Endothelial cell of umbilical vein (primary cell): Measurements from ENCODE around the gene AGMO. TPM values are rescaled to one million over a fixed set of nuclear protein-coding genes. Genes with fewer than 3 reads are reported as not detected.

ENCODE experiments used
- BruUV-seq: library from RNA; stranded (reverse); fragments of 400-500 nt; replicated peaks from 2 replicates; lab custom pipeline; 2021; lab: Mats Ljungman, UMichigan
- CTCF ChIA-PET: fragments of 300-600, 350-600 bp; sonication (Branson Sonifier 250); formaldehyde crosslinking; loops from one replicate; lab custom pipeline; 2021; ENCODE audit warnings: antibody characterized with exemption, inconsistent platforms; lab: Charles Lee
- POLR2A ChIA-PET: fragments of 300-600, 350-600 bp; sonication (Branson Sonifier 250); formaldehyde crosslinking; loops from one replicate; lab custom pipeline; 2021; ENCODE audit warnings: antibody characterized with exemption, inconsistent platforms; lab: Charles Lee
- DNase-seq: peaks from one replicate; pipeline ENCODE4 v3.0.0-alpha.2; 2011; ENCODE audit warnings: low read depth, low spot score
- FAIRE-seq: peaks from 2 replicates; lab custom pipeline; 2011; peaks lifted over from hg19 to GRCh38; lab: Jason Lieb, UNC
- H2AFZ ChIP-seq: 2 replicates; pipeline ENCODE4 v1.6.0; 2012; ENCODE audit warnings: low read depth, low read length, control low read depth, inconsistent platforms
- H3K27ac ChIP-seq: 2 replicates; pipeline ENCODE4 v1.5.1; 2011; ENCODE audit warnings: low read depth, mild to moderate bottlenecking, control low read depth, low read length, moderate library complexity; ENCODE audit not compliant: insufficient read depth
- H3K27me3 ChIP-seq, 2 experiments: 2 replicates each; pipeline versions ENCODE4 v1.6.0 to v1.6.1; 2011; ENCODE audit warnings: low read length in 2 of 2, mixed read lengths in 1 of 2; ENCODE audit not compliant: control insufficient read depth in 2 of 2, insufficient read depth in 2 of 2
- H3K36me3 ChIP-seq, 2 experiments: 2 replicates in 1 of 2; 3 replicates in 1 of 2; pipeline ENCODE4 v1.5.1; 2011; ENCODE audit warnings: low read length in 2 of 2, mild to moderate bottlenecking in 1 of 2, moderate library complexity in 1 of 2; ENCODE audit not compliant: control insufficient read depth in 2 of 2, insufficient read depth in 2 of 2; ENCODE audit errors: extremely low read depth in 1 of 2
- H3K4me1 ChIP-seq: 3 replicates; pipeline ENCODE4 v1.5.1; 2011; ENCODE audit warnings: mild to moderate bottlenecking, low read length; ENCODE audit not compliant: control insufficient read depth, insufficient read depth; ENCODE audit errors: extremely low read depth
- H3K4me2 ChIP-seq: 2 replicates; pipeline ENCODE4 v1.6.1; 2011; ENCODE audit warnings: low read length, control low read depth, mixed read lengths; ENCODE audit not compliant: insufficient read depth
- H3K4me3 ChIP-seq, 3 experiments: fragments of 200-600 bp in 1 of 3; sonication (generic), shearing (Covaris generic) in 1 of 3; replicated peaks in 1 of 3; 2 replicates each; pipeline ENCODE4 v1.5.1; 2011 to 2016; ENCODE audit warnings: control low read depth in 3 of 3, low read length in 3 of 3, mild to moderate bottlenecking in 2 of 3, inconsistent platforms in 1 of 3, low read depth in 1 of 3, moderate library complexity in 1 of 3; ENCODE audit not compliant: insufficient read depth in 1 of 3
- H3K79me2 ChIP-seq: 2 replicates; pipeline ENCODE4 v1.6.0; 2012; ENCODE audit warnings: low read length, inconsistent platforms; ENCODE audit not compliant: control insufficient read depth, insufficient read depth
- H3K9ac ChIP-seq: replicated peaks from 2 replicates; pipeline ENCODE3; 2011; ENCODE audit warnings: low read length, control low read depth; ENCODE audit not compliant: insufficient read depth; ENCODE audit errors: extremely low read depth
- H3K9me1 ChIP-seq: replicated peaks from 3 replicates; pipeline ENCODE4 v1.6.0; 2011; ENCODE audit warnings: mild to moderate bottlenecking, low read length; ENCODE audit not compliant: control insufficient read depth, insufficient read depth; ENCODE audit errors: extremely low read depth
- H3K9me3 ChIP-seq: replicated peaks from 2 replicates; pipeline ENCODE4 v1.5.1; 2012; ENCODE audit warnings: low read length, inconsistent platforms; ENCODE audit not compliant: control insufficient read depth, insufficient read depth
- H4K20me1 ChIP-seq: replicated peaks from 2 replicates; pipeline ENCODE3; 2011; ENCODE audit warnings: mild to moderate bottlenecking, low read length; ENCODE audit not compliant: control insufficient read depth, insufficient read depth; ENCODE audit errors: extremely low read depth
- EZH2 ChIP-seq: IDR thresholded peaks from 2 replicates; pipeline ENCODE4 v1.6.1; 2012; ENCODE audit warnings: borderline replicate concordance, low read depth, mild to moderate bottlenecking, moderate library complexity, low read length, inconsistent platforms; ENCODE audit not compliant: severe bottlenecking
- FOS ChIP-seq: IDR thresholded peaks from 2 replicates; pipeline ENCODE4 v1.6.1; 2011; ENCODE audit warnings: mild to moderate bottlenecking, low read length, moderate library complexity, borderline replicate concordance; ENCODE audit not compliant: insufficient read depth
- GATA2 ChIP-seq: IDR thresholded peaks from 2 replicates; pipeline ENCODE4 v1.7.0; 2011; ENCODE audit warnings: low read depth, mild to moderate bottlenecking, moderate library complexity, mixed read lengths, low read length; ENCODE audit not compliant: insufficient read length, insufficient read depth
- JUN ChIP-seq: IDR thresholded peaks from 2 replicates; pipeline ENCODE4 v1.6.1; 2011; ENCODE audit warnings: borderline replicate concordance, low read depth; ENCODE audit not compliant: insufficient read length, insufficient read depth
- MYC ChIP-seq: IDR thresholded peaks from one replicate; pipeline ENCODE4 v1.6.1; 2011; ENCODE audit warnings: mild to moderate bottlenecking, low read depth, low read length
- POLR2A ChIP-seq: IDR thresholded peaks from 2 replicates; pipeline ENCODE4 v1.6.1; 2012; ENCODE audit warnings: low read depth, mild to moderate bottlenecking, control low read depth, low read length
- POLR2AphosphoS5 ChIP-seq: IDR thresholded peaks from 2 replicates; pipeline ENCODE4 v1.6.1; 2012; ENCODE audit warnings: low read depth, mild to moderate bottlenecking, control low read depth, low read length, moderate library complexity; ENCODE audit not compliant: insufficient read depth
- dilution Hi-C: fragments of 300-500 bp; cut with MboI; formaldehyde crosslinking; loops from one replicate; pipeline ENCODE4 v1.15.0; 2019; ENCODE audit warnings: low sequenced_read_pairs; ENCODE audit not compliant: extremely low pct_ligation_motif_present
- intact Hi-C: fragments of 100-400 bp; cut with micrococcal nuclease; formaldehyde crosslinking; loops from one replicate; pipeline ENCODE4 v1.10.0; 2022
- polyA plus RNA-seq, 4 experiments: library from polyadenylated mRNA; depleted of rRNA in 3 of 4; stranded (reverse) in 3 of 4; unstranded in 1 of 4; fragments of >200 nt; gene quantifications; 2 replicates each; pipeline versions ENCODE4 v1.2.1 to v1.2.3, GENCODE V29; 2011 to 2012; ENCODE audit warnings: missing spikeins in 1 of 4
- total RNA-seq: library from RNA; stranded (reverse); gene quantifications from 2 replicates; pipeline ENCODE4 v1.2.3, GENCODE V29; 2021
- TF ChIP-seq, protein P1 (sequence below): IDR thresholded peaks from 2 replicates; pipeline ENCODE4 v1.6.1; 2011; ENCODE audit not compliant: insufficient read depth, insufficient read length
- TF ChIP-seq, protein P2 (sequence below), 2 donors: IDR thresholded peaks; 1 replicate in 1 of 2; 2 replicates in 1 of 2; pipeline ENCODE4 v1.5.1; 2011; ENCODE audit warnings: low read length in 2 of 2, mild to moderate bottlenecking in 2 of 2, moderate library complexity in 2 of 2, control low read depth in 1 of 2, inconsistent platforms in 1 of 2, low read depth in 1 of 2; ENCODE audit not compliant: insufficient read depth in 1 of 2; ENCODE audit errors: extremely low read depth in 1 of 2

AGMO gene
- total and polyA plus RNA-seq, 2 donors (not counting 3 experiments of a cell fraction or from before 2014, with no cell fraction given), result 0.23 to 0.40 TPM

DNA sequence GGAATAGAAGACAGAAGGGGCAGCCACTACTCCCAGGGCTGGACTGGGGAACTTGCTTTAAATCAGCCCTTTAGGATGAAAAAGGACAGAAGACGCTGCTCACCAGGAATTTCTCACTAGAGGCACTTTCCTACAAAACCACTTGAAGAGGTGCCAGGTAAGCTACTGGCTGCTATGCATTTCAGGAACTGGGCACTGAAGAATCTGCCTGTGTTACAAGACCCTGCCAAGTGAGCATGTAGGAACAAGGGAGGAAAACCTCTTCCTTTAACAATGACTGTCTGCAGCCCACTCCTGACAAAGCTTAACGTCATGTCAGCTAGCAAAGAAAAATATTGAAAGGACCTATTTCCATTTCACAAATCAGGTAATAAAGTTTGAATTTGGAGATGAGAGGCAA lies 5.8 kb upstream of the AGMO start:
- Histone ChIP-seq H3K27me3 (no peaks in the 10 kb centered on the region), H3K9me3 (no peaks in the 10 kb centered on the region), H2AFZ (no peak overlapping the region), H4K20me1 (no peaks in the 10 kb centered on the region), H3K36me3 (no peaks in the 10 kb centered on the region), H3K4me2 (no peak overlapping the region), H3K9ac (no peak overlapping the region), H3K9me1 (no peaks in the 10 kb centered on the region), H3K27ac (no peak overlapping the region), H3K79me2 (no peaks in the 10 kb centered on the region), H3K4me3 (no peak overlapping the region), H3K4me1 (peaks cover 9% of the 10 kb centered on the region)
- CTCF ChIA-PET, result interaction anchor here (0.9 kb wide), 1 partner anchor 154 kb away, joined by 3 read pairs; no protein-coding TSS in a partner anchor
- BruUV-seq, result no TSS peak
- POLR2A ChIA-PET, result no interaction called here
- no peak for TF ChIP-seq FOS
- TF ChIP-seq EZH2, result no peak
- TF ChIP-seq, protein P1, sequence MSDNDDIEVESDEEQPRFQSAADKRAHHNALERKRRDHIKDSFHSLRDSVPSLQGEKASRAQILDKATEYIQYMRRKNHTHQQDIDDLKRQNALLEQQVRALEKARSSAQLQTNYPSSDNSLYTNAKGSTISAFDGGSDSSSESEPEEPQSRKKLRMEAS, result no peak
- TF ChIP-seq POLR2AphosphoS5, result no peak
- TF ChIP-seq GATA2, result no peak
- no peak for TF ChIP-seq JUN
- TF ChIP-seq, protein P2, sequence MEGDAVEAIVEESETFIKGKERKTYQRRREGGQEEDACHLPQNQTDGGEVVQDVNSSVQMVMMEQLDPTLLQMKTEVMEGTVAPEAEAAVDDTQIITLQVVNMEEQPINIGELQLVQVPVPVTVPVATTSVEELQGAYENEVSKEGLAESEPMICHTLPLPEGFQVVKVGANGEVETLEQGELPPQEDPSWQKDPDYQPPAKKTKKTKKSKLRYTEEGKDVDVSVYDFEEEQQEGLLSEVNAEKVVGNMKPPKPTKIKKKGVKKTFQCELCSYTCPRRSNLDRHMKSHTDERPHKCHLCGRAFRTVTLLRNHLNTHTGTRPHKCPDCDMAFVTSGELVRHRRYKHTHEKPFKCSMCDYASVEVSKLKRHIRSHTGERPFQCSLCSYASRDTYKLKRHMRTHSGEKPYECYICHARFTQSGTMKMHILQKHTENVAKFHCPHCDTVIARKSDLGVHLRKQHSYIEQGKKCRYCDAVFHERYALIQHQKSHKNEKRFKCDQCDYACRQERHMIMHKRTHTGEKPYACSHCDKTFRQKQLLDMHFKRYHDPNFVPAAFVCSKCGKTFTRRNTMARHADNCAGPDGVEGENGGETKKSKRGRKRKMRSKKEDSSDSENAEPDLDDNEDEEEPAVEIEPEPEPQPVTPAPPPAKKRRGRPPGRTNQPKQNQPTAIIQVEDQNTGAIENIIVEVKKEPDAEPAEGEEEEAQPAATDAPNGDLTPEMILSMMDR (IDR thresholded peaks at IDR 0.05; ENCODE audit: extremely low read depth in 1 of 2, insufficient read depth in 1 of 2, low read depth in 1 of 2, low read length in 2 of 2), result no peak
- TF ChIP-seq POLR2A, result no peak
- no peak for TF ChIP-seq MYC
- dilution Hi-C loops, result loop anchor here (25.0 kb wide), 1 partner anchor 145 kb away; no protein-coding TSS in a partner anchor
- FAIRE-seq (no peak), DNase-seq (no peak)
- intact Hi-C loops, result no loop called here
